GM21526 (cell line): ENCODE data around the gene COX19.

ENCODE experiments used
- ATAC-seq: cut with Tn5 transposase; IDR thresholded peaks from one replicate; pipeline ENCODE4 v1.9.1; 2021; ENCODE audit warnings: moderate library complexity; ENCODE audit not compliant: unreplicated experiment, low FRiP score

Gene COX19

DNA sequence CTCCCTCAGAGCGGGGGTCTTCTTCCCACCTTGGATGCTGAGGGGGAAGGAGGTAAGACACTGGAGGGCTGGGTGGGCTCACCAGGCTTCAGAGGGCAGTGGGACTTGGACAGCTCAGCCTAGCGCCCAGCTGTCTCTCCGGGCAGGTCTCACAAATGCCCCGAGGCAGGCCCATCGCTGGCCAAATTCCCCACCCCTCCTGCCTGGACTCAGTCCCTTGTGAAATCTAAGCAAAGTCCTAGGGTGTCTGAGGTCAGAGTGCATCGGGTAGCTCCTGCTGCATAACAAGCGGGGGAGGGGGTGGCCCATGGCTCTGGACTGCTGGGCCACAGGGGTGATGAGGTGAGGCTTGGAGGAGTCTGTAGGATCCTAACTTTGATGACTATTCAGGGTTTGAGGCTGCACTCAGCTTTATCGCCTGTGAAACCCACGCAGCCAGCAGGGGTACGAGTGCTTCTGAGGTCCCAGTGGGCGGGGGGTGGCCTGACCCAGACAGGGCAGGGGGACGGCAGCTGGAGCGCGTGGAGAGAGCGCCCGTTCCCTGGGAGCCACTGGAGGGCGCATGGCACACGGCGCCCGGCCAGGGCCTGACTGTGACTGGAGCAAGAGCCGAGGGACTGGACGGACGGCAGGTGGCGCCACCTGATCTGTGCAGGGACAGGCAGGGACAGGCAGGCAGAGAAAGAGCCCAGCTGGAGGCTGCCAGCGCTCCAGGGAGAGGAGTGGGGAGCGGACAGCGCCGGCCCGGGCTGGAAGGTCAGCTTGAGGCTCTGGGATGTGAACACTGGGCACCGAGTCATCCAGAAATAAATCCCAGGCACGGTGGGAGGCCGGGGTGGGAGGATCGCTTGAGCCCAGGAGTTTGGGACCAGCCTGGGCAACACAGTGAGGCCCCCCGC, 17.6 kb upstream of the COX19 start:
- ATAC-seq: peak; percentile 77

DNA sequence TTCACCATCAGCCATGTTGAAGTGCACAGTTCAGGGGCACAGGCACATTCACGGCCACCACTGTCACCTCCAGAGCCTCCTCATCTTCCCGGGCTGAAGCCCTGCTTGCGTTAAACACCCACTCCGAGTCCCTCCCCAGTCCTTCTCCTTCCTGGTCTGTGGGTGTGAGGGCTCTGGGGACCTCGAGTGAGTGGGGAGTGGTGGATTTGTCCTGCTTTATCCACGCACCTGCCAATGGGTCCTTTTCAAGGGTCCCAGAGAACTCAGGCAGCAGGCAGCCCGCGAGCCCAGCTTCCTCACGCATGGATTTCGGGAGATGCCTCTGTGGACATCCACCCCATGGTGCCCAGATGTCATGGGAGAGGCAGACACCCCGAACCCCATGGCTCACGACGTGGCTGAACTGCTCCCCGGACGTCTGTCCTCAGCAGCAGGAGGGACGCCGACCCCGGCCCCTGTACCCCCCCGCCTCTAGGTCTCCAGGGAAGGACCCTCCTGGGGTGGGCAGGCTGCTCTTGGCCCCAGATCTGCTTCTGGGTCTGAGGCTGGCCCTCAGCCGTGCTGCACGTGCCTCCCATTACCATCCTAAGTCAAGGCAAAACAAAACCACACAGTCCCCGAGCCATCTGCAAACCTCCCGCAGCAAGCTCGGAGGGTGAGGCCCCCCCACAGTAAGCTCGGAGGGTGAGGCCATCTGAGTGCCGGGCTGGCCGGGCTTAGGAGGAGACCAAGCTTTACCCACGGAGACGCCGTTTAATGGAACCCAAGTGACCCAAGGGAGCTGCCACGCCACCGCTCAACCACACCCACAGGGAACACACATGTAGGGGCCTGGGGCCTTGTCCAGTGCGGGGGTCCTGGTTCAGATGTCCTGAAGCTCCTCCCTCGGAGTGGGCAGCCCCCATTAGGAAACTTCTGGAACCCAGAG, 16.6 kb upstream of the COX19 start:
- no peak for ATAC-seq

DNA sequence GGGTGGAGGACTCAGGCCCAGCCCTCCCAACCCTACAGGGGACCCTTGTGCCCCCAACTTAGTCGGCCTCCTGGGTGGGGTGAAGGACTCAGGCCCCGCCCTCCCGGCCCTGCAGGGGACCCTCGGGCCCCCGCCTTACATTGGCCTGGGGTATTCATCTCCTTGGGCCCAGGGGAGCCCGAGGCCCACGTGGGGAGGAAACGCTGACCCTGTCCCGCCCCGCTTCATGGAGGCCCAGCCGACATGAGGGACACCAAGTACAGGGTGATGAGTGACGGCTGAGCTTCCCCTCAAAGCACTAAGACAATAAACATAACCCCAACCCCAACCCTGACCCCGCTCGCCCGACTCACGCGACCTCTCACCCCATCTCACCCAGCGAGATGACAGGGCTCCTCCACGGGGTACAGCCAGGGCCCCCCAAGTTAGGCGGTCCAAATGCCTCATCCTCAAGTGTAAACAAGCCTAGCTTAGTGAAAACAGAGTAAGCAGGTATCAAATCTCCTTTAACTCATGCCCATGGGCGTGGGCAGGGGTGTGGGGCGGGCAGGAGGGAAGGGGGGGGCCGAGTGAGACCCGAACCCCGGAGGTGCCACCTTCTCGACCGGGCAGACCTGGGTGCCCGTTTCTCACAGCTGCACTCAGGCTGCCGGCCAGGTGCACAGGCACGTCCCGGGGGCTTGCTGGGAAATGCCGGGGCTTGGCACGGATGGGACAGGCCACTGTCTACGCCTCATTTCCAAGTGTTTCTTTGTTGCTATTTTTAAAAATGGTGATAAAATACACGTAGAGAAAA, 15.8 kb upstream of the COX19 start:
- ATAC-seq: no peak

DNA sequence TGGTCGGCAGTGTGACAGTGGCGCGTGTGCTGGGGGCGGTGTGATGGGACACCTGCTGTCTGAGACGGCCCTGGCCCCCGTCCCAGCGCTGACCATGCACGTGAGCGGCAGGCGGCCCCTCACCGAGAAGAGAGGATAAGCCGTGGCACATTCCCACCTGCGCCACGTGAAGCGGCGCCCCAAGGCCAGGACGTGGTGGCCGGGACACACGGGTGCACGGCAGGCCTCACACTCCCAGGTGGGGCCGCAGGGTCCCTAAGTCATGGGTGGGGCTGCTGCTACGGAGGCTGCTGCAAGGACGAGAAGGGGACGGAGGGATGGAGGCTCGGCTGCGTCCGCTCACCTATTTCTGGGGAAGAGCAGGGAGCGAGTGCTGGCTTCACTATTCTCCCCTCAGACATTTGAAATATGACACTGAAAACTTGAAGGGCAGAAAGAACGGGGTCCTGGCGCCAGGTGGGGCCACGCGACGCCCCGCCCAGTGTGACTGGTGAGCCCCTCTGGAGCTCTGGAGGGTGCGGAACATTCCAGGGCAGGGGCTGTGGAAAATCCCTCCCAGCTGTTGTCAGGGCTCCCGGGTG, 15.1 kb upstream of the COX19 start:
- ATAC-seq: no peak

DNA sequence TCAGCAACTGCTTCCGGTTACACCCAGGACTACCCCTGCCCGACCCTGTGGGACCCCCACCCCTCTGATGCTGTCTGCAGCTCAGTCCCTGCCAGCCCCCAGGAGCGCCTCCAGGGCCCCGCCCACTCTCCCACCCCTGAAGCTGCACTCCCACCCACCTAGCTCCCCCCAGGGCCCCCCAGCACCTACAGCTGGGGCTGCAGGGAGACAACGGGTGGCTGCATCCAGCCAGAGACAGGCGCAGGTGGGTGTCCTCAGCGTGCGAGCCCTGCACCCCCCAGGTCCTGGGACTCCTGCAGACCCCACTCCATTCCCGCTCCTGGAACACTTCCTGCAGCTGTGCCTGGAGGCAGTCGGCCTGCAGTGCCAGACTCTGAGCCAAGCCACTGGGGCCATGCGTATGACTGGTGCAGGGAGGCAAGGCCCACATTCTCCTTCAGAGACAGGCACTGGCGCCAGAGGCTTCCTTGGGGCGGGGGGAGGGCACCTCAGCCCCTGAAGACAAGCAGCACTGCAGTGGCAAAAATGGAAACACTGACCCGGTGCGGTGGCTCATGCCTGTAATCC, 13.7 kb upstream of the COX19 start:
- no peak for ATAC-seq

DNA sequence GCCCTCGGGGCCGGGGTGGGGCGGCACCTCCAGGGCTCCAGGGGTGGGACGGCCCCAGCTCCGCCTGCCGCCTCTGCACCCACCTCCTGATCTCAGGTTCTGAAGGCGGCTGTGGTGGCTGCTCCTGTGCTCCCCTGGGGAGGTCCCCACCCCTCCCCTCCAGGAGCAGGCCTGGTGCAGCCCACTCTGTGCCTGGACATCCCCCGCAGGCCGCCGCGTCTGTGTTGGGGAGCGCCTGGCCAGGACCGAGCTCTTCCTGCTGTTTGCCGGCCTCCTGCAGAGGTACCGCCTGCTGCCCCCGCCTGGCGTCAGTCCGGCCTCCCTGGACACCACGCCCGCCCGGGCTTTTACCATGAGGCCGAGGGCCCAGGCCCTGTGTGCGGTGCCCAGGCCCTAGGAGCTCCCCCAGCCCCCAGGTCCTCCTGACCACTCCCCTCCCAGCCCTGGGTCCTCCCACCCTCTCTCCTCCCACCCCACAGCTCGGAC, 13.1 kb upstream of the COX19 start:
- ATAC-seq: no peak

DNA sequence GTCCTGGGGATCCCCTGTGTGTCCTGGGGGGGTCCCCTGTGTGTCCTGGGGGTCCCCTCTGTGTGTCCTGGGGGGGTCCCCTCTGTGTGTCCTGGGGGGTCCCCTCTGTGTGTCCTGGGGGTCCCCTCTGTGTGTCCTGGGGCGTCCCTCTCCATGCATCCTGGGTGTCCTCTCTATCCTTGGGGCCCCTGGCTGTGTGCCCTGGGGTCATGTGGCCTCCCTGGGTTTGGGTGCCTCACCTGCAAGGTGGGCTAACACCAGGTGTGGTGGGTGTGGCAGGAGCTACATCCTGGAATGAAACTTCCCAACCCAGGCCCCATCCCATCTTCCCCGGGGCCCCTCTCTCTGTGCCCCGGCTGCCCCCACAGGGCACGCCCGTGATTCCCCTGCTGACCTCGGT, 12.6 kb upstream of the COX19 start:
- no peak for ATAC-seq

DNA sequence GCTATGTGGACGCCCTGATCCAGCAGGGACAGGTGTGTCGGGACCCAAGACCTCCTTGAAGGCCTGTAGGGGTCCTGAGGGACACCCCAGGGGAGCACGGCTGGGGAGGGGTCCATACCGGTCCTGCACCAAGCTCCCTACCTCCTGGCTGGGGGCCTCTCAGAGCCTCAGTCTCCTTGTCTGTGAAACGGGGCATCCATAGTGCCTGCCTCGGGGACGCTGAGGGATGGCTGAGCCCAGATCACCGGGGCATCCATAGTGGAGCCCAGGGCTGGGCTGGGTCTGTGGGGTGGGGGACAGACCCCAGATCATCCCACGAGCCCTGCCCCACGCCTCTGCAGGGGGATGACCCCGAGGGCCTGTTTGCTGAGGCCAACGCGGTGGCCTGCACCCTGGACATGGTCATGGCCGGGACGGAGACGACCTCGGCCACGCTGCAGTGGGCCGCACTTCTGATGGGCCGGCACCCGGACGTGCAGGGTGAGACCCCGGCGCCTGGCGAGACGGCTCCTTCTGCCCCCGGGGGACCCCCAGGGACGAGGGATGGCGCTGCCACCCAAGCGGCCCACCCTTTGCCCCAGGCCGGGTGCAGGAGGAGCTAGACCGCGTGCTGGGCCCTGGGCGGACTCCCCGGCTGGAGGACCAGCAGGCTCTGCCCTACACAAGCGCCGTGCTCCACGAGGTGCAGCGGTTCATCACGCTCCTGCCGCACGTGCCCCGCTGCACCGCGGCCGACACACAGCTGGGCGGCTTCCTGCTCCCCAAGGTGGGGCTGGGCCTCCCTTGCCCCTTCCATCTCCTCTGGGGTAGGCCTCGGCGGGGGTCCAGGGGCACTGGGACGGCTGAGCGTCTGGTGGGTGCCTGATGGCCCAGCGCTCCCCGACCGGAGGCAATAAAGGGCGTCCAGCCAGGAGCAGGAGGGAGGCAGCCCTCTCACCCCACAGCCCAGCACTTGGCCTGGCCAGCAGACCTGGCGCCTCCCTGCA, 11.7 kb upstream of the COX19 start:
- no peak for ATAC-seq

DNA sequence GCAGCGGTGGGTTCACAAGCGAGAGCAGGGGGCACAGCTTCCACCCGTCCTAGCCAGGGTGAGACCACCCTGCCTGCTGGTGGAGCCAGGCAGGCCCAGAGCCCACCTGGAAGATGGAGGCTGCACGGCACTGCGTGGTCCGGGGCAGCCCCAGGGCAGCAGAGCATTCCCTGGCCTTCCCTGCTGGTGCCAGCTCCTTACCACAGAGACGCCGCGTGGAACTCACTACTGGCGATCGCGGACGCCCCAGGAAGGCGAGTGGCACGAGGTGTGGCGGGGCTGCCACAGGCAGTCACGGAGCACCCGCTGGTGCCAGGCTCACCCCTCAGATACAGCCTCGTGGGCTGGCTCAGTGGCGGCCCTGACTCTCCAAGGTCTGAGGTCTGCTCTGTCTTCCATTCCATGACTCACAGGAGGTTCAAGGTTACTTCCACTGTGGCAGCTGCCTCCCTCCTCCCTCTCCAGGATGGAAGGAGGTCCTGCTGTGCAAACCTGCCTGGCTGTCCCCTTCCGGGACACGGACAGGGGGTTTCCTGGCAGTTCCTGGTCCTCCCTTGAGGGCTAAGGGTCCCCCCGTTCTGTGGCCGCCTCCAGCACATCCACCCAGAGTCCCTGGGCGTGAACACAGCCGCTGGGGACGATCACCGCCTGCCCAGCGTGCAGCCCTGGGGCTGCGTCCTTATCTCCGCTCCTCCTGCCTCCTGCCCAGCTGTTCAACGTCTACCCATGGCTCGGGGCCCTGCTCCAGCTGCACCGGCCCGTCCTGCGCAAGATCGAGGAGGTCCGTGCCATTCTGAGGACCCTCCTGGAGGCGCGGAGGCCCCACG, 10.8 kb upstream of the COX19 start:
- no peak for ATAC-seq

DNA sequence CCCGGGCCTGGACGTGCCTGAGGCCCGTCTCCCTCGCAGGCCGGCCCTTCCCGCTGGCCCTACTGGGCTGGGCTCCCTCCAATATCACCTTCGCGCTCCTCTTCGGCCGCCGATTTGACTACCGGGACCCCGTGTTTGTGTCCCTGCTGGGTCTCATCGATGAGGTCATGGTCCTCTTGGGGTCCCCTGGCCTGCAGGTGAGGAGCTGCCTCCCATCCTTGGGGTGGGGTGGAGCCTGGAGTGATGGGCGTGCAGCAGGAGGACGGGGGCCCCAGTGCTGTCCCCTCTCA, 9.7 kb upstream of the COX19 start:
- no peak for ATAC-seq

DNA sequence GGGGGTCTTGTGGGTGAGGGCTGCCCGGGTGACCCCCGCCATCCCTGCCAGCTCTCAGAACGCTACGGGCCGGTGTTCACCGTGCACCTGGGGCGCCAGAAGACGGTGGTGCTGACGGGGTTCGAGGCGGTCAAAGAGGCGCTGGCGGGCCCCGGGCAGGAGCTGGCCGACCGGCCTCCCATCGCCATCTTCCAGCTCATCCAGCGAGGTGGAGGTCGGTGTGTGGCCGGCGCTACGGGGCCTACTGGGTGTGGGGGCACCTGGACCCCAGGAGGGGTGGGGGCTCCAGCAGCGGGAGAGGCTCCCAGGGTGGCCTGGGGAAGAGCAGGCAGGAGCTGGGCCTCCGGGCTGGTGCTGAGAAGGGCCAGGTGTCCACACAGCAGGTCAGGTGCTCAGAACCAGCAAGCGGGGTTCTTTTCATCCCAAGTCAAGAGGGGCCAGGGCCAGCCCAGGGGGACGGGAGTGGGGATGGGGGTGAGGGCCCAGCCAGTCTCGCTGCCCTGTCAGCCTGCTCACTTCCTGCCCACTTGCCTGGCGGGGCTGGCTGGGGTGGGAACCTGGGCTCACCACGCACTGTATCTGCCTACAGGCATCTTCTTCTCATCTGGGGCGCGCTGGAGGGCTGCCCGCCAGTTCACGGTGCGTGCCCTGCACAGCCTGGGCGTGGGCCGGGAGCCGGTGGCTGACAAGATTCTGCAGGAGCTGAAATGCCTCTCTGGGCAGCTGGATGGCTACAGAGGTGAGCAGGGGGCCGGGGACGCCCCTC, 9.2 kb upstream of the COX19 start:
- ATAC-seq: no peak

DNA sequence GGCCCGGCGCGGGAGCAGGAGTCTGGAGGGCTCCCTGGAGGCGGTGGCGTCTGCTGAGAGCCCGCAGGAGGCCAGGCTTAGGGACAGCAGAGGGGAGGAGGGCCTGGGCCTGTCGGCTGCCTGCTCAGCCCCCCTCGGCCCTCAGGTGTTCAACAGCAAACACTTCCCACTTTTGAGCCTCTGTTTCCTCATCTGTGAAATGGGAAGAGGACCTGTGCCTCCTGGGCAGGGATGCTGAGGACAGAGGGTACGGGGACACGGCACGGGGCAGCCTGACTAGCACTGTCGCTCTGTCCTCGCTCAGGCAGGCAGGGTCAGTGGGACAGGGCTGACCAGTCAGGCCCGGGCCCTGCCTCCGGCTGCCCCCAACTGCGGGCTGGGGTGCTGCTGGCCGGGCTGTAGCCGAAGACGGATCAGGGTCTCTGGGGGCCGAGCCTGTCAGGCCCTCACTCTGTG, 8.3 kb upstream of the COX19 start:
- ATAC-seq: no peak

DNA sequence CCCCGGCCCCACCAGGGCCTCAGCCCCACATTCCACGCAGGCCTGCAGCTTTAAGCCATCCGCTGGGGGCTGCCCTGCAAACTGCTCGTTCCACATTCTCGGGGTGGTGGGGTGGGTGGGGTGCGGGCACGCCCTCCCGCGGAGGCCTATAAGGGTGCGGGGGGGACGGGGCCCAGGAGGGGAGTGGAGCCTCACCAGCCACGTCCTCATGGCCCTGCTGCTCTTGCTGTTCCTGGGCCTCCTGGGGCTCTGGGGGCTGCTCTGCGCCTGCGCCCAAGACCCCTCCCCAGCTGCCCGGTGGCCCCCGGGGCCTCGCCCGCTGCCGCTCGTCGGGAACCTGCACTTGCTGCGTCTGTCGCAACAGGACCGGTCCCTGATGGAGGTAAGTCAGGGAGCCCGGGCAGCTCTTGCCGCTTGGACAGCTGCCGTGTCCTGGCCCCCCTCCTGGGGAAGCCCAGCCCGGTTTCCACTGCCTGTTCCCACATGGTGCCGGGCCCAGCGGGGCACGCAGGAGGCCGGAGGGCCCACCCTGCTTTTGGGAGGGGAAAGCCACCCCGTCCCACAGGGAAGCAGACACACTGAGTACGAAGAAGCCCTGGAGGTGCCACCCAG, 7.8 kb upstream of the COX19 start, which contains the start of gene CYP2W1:
Gene CYP2W1 (plus strand): TSS at position 178 of the 612 bp plus-strand sequence. CDS start 31 bp downstream, at position 209.
- no peak for ATAC-seq

DNA sequence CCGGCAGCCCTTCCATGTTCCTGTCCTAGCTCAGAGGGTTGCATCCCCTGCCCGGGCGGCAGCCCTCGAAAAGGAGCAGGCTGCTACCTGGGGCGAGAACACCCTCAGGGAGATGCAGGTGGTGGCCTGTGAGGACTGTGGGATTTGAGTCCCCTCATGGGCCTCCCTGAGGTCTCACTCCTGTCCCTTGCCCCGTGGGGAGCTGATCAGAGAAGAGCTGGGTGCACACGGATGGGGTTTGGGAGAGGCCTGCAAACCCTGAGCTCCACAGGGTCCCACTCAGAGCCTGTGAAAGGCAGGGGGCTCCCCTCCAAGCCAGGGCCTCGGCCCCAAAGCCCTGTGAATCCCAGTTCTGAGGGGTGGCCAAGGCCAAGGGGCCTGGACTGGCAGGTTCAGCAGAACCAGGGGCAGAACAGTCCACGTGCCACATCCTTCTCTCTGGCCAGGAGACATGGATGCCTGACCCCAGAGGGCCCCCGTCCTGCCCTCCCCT, 7.2 kb upstream of the COX19 start:
- no peak for ATAC-seq

DNA sequence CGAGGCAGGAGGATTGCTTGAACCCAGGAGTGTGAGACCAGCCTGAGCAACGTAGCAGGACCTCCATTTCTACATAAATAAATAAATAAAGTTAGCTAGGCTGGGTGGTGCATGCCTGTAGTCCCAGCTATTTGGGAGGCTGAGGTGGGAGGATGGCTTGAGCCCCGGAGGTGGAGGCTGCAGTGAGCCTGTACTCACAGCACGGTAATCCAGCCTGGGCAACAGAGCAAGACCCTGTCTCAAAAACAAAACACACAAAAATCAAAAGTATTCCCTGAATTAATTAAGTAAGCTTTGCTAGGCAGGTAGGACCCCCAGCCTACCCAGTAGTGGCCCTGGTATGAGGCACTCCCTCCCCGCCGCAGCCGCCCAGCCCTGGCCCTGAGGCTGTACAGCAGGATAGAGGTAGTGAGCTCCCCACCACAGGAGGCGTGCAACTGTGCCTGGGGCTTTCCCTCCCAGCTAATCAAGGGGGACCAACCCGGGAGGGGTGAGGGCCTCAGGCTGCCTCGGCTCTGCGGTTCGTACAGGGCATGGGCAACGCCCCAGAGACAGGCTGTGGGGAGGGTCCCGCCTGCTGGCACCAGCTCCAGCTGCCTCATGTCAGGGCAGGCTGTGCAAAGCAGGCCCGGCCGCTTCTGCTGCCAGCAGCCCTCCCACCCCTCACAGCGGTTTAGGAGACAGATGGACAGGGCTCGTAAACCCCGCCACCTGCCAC, 6.6 kb upstream of the COX19 start:
- ATAC-seq: no peak
